ENCODE data around the gene KCNN3. TPM values are rescaled to one million over a fixed set of nuclear protein-coding genes. Genes with fewer than 3 reads are reported as not detected.

Gene KCNN3
- total and polyA plus RNA-seq, 2 of the 13 experiments (the other 11 are each of a cell fraction or from before 2014, with no cell fraction given), result not detected

DNA sequence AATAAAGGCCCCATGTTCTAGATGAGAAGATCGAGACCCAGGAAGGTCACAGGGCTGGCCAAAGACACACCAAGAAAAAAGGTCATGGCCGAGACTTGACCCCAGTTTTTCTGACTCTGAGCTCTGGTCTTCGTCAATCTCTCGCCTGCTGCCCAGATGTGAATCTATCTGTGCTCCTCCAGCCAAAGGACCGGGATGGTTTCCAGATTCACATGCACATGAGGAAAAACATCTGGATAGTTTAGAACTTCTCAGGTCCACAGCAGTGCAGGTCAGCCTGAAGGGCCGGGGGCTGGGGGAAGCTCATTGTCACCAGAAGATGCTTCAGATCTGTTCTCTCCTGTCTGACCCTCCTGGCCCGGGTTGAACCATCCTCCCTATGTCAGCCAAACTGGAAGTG is 49.0 kb downstream of the KCNN3 start (continued):
- TF ChIP-seq ZBTB49 (CRISPR knock-in tag; IDR thresholded peaks at IDR 0.05; ENCODE audit: borderline replicate concordance) (no peak), ZNF678 (CRISPR knock-in tag; IDR thresholded peaks at IDR 0.05) (no peak), ZSCAN21 (CRISPR knock-in tag; IDR thresholded peaks at IDR 0.05; ENCODE audit: borderline replicate concordance) (no peak), THAP11 (CRISPR knock-in tag; IDR thresholded peaks at IDR 0.05) (no peak), HDAC6 (IDR thresholded peaks at IDR 0.05; ENCODE audit: low read depth, low read length) (no peak), ZNF781 (CRISPR knock-in tag; IDR thresholded peaks at IDR 0.05; ENCODE audit: borderline replicate concordance, not compliant biosample characterization) (no peak), ZFP90 (CRISPR knock-in tag; IDR thresholded peaks at IDR 0.05; ENCODE audit: borderline replicate concordance) (no peak), ETV5 (CRISPR knock-in tag; IDR thresholded peaks at IDR 0.05; ENCODE audit: borderline replicate concordance) (no peak)

DNA sequence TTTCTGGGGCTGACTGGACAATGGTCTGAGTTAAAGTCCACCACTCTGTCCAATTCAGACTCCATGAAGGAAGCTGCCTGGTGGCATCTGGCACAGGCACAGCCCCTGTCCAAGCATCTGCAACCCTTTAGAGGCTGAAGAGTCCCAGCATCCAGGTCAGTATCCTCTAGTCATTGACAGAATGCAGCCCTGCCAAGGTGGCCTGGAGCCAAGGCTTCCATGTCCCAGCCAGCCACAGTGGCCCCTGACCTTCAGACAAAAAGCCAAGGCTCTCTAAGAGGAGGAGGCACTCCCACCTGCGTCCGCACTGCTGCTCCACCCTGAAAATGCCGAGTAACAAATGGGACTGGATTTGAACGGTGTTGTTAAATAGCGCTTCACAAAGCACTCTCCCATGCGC is 49.4 kb downstream of the KCNN3 start:
- no TSS peak for BruUV-seq (replicated peaks)
- H3K27ac ChIP-seq (ENCODE audit: extremely low read length, insufficient read depth, low read length), result no peak overlapping the region
- H3K36me3 ChIP-seq (replicated peaks in 1 of 2; ENCODE audit: control insufficient read depth in 1 of 2, insufficient read depth in 2 of 2, low read length in 2 of 2), result no peaks in the 10 kb centered on the region
- 0 out of 2 replicates have a peak, but pooled peaks cover 2% of the 10 kb centered on the region for H4K20me1 ChIP-seq (ENCODE audit: insufficient read depth, low read length)
- no peak overlapping the region for H2AFZ ChIP-seq (ENCODE audit: low read length)
- intact Hi-C loops (cut with micrococcal nuclease; ENCODE audit: unreplicated experiment), result no loop called here
- H3K4me1 ChIP-seq (ENCODE audit: insufficient read depth, low read length), result no peaks in the 10 kb centered on the region
- ATAC-seq (no peak), DNase-seq (ENCODE audit: low spot score) (no peak), FAIRE-seq (no peak)
- H3K4me2 ChIP-seq (ENCODE audit: low read depth, low read length), result no peak overlapping the region
- ChIA-PET POLR2A (no interaction called here), CTCF (ENCODE audit: low intra/inter-chr PET ratio, low total read pairs) (no interaction called here)
- H3K9me3 ChIP-seq (ENCODE audit: low read length), result no peaks in the 10 kb centered on the region
- WGBS (ENCODE audit: low lambda C conversion rate), result 63% methylated on average over 6 of the region's 6 CpGs
- no peak for TF ChIP-seq SIX4 (CRISPR knock-in tag; IDR thresholded peaks at IDR 0.05)
- TF ChIP-seq RERE (CRISPR knock-in tag; IDR thresholded peaks at IDR 0.05; ENCODE audit: low read depth), result no peak
- no peak for TF ChIP-seq ZNF878 (CRISPR knock-in tag; IDR thresholded peaks at IDR 0.05)
- TF ChIP-seq ZNF10 (CRISPR knock-in tag; IDR thresholded peaks at IDR 0.05; ENCODE audit: borderline replicate concordance, low read depth), result no peak
- no peak for TF ChIP-seq ZNF460 (CRISPR knock-in tag; IDR thresholded peaks at IDR 0.05; ENCODE audit: borderline replicate concordance)
- TF ChIP-seq, protein P1, sequence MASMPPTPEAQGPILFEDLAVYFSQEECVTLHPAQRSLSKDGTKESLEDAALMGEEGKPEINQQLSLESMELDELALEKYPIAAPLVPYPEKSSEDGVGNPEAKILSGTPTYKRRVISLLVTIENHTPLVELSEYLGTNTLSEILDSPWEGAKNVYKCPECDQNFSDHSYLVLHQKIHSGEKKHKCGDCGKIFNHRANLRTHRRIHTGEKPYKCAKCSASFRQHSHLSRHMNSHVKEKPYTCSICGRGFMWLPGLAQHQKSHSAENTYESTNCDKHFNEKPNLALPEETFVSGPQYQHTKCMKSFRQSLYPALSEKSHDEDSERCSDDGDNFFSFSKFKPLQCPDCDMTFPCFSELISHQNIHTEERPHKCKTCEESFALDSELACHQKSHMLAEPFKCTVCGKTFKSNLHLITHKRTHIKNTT (CRISPR knock-in tag; IDR thresholded peaks at IDR 0.05), result no peak
- no peak for TF ChIP-seq ATF3 (CRISPR knock-in tag; IDR thresholded peaks at IDR 0.05)
- in situ Hi-C loops (cut with HindIII; ENCODE audit: extremely low pct_ligation_motif_present, low pct_unique_long_range_greater_than_20kb), result no loop called here
- H3K4me3 ChIP-seq (replicated peaks in 1 of 3; ENCODE audit: insufficient read depth in 1 of 3, low read depth in 2 of 3, low read length in 3 of 3), result no peak overlapping the region
- no peaks in the 10 kb centered on the region for H3K79me2 ChIP-seq (ENCODE audit: insufficient read depth, low read length)
- peaks cover 0 to 35% of the 10 kb centered on the region in 2 experiments; a peak in 4 of 5 replicates for H3K27me3 ChIP-seq (ENCODE audit: control insufficient read depth in 1 of 2, insufficient read depth in 2 of 2, low read length in 2 of 2)
- no peak overlapping the region for H3K9ac ChIP-seq (ENCODE audit: insufficient read depth, low read depth, low read length)

All from HepG2 (cell line).